GM13976 (cell line): ENCODE data around the gene REX1BD.
A peak's percentile ranks its signal among the peaks of the same experiment; 100 is the strongest.

Source experiments
- DNase-seq: peaks from one replicate; pipeline ENCODE4 v3.0.0; 2012; ENCODE audit warnings: low spot score
- in situ Hi-C: fragments of 300-500 bp; cut with MboI; formaldehyde crosslinking; loops from one replicate; pipeline ENCODE4 v1.12.0; 2022; ENCODE audit warnings: low sequenced_read_pairs, mixed read lengths, inconsistent platforms; ENCODE audit not compliant: unreplicated experiment
- TF ChIP-seq, protein P1 (sequence below): IDR thresholded peaks from 2 replicates; pipeline ENCODE4 v1.5.1; 2012; ENCODE audit warnings: borderline replicate concordance, mild to moderate bottlenecking; ENCODE audit not compliant: insufficient read depth; ENCODE audit errors: extremely low read depth, missing control alignments, control extremely low read depth

Gene REX1BD

GRCh38 chr19:18577365-18577914 is 11.2 kb upstream of the REX1BD start:
- in situ Hi-C loops = no loop called here
- TF ChIP-seq, protein P1, sequence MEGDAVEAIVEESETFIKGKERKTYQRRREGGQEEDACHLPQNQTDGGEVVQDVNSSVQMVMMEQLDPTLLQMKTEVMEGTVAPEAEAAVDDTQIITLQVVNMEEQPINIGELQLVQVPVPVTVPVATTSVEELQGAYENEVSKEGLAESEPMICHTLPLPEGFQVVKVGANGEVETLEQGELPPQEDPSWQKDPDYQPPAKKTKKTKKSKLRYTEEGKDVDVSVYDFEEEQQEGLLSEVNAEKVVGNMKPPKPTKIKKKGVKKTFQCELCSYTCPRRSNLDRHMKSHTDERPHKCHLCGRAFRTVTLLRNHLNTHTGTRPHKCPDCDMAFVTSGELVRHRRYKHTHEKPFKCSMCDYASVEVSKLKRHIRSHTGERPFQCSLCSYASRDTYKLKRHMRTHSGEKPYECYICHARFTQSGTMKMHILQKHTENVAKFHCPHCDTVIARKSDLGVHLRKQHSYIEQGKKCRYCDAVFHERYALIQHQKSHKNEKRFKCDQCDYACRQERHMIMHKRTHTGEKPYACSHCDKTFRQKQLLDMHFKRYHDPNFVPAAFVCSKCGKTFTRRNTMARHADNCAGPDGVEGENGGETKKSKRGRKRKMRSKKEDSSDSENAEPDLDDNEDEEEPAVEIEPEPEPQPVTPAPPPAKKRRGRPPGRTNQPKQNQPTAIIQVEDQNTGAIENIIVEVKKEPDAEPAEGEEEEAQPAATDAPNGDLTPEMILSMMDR = no peak
- no peak for DNase-seq

GRCh38 chr19:18580311-18580710 is 8.3 kb upstream of the REX1BD start:
- in situ Hi-C loops = no loop called here
- no peak for DNase-seq
- TF ChIP-seq, protein P1 = no peak

DNA sequence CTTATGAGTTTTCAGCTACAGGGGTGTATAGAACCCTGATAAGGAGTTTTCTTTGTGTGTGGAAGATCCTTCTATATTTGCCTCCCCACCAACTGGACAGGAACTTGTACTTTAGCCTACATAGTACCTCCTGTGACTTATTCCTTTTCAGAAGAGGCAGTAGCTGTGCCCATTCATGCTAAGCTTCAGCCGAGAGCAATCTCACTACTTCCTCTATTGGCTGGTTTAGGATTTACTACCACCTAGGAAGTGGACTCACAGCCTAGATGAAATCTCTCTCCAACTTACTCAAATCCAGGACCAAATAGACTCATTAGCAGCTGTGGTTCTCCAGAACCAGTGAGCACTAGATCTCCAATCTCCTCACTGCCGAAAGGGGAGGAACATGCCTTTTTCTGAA is 2.3 kb upstream of the REX1BD start:
- TF ChIP-seq, protein P1 = no peak
- in situ Hi-C loops = no loop called here
- DNase-seq = peak; percentile 31

GRCh38 chr19:18587561-18587960 is 1.0 kb upstream of the REX1BD start:
- in situ Hi-C loops = no loop called here
- TF ChIP-seq, protein P1 = no peak
- DNase-seq = no peak

DNA sequence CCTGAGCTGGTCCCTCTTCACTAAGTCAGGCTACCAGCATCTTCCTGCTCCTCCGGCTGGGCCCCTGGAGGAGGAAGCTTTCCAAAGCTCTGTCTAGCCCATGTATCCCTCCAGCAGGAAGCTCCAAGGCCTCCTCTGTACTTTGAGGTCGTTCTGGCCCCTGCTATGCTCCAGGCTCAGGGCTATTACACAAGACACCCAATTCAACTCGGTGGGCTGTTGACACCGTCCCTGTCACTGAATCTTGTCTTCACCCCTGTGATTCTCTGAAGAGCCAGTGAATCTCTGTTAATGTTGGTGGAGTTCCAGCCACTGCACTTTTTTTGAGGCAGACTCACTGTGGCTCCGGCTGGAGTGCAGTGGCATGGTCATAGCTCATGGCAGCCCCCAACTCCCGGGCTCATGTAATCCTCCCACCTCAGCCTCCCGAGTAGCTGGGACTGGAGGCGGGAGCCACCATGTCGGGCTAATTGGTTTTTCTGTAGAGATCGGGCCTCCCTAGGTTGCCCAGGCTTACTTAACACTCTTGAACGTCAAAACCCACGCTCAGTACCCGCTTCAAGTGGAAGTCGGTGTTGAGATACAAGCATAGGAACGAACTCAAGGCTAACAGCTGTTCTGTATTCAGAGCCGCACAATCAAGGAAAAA is 512 bp upstream of the REX1BD start:
- DNase-seq = peak; percentile 14
- TF ChIP-seq, protein P1 = no peak
- in situ Hi-C loops = no loop called here

GRCh38 chr19:18589380-18590272 is 1.0 kb downstream of the REX1BD start:
- TF ChIP-seq, protein P1 = peak; percentile 36
- peak; percentile 80 for DNase-seq
- in situ Hi-C loops = no loop called here
